ENCODE measurements around the gene MLPH. TPM values are rescaled to one million over a fixed set of nuclear protein-coding genes. Genes with fewer than 3 reads are reported as not detected.

The MLPH gene
- total RNA-seq, 4 donors from 2014 or later: 1.8 to 13.8 (median 10.8) TPM

DNA sequence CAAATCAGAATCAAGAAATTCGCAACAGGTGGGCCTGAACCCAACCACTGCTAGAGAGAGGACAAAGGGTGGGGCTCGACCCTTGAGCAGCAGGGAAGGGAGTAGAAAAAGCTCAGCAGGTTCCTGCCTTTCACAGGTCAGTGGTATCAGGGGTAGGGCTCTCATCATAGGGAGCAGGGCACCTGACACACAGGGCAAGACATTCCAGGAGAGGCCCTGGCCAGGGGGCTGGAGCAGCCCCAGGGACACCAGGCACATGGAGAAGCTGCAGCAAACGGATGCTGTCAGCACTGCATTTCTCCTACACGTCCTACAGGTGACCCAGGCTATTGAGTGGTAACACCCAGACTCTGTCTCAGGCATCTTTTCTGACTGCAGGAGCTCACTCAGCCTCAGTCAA lies 17.2 kb upstream of the MLPH start:
- Histone ChIP-seq H3K27ac (no peak overlapping the region), H3K36me3 (no peaks in the 10 kb centered on the region), H3K4me1 (peaks cover 0 to 31% (median 10%) of the 10 kb centered on the region in 3 donors), H3K27me3 (no peaks in the 10 kb centered on the region), H3K9me3 (no peaks in the 10 kb centered on the region), H3K4me3 (no peak overlapping the region)
- WGBS, 2 donors (ENCODE audit: low coverage in 1 of 2): 100% methylated on average over 1 to 2 of the region's 4 CpGs
- TF ChIP-seq, protein P1, sequence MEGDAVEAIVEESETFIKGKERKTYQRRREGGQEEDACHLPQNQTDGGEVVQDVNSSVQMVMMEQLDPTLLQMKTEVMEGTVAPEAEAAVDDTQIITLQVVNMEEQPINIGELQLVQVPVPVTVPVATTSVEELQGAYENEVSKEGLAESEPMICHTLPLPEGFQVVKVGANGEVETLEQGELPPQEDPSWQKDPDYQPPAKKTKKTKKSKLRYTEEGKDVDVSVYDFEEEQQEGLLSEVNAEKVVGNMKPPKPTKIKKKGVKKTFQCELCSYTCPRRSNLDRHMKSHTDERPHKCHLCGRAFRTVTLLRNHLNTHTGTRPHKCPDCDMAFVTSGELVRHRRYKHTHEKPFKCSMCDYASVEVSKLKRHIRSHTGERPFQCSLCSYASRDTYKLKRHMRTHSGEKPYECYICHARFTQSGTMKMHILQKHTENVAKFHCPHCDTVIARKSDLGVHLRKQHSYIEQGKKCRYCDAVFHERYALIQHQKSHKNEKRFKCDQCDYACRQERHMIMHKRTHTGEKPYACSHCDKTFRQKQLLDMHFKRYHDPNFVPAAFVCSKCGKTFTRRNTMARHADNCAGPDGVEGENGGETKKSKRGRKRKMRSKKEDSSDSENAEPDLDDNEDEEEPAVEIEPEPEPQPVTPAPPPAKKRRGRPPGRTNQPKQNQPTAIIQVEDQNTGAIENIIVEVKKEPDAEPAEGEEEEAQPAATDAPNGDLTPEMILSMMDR (IDR thresholded peaks at IDR 0.05): no peak
- TF ChIP-seq POLR2A (IDR thresholded peaks at IDR 0.05) (no peak), POLR2AphosphoS5 (IDR thresholded peaks at IDR 0.05) (no peak), EP300 (IDR thresholded peaks at IDR 0.05) (no peak)
- ATAC-seq: no peak

DNA sequence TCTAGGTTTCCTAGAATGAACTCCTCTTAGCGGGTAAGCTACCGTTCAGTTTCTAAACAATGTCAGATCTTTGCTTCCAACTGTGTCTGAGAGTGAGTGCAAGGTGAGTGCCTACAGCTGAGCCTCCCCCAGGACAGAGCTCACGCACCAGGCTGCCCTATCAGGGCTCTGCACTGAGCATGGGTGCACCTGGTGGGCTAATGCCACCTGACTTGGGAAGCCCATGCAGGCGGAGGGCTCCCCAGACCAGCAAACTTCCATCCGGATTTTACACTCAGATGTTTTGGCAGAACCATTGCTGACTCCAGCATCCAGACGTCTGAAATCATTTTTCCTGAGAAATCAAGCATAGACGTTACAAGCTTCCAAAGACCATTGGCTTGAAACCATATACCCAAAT lies 16.1 kb upstream of the MLPH start:
- WGBS, 2 donors (ENCODE audit: low coverage in 1 of 2): 86 to 94% methylated on average over 2 to 7 of the region's 7 CpGs
- no peak for ATAC-seq
- Histone ChIP-seq H3K4me3 (no peak overlapping the region), H3K9me3 (no peaks in the 10 kb centered on the region), H3K36me3 (no peaks in the 10 kb centered on the region), H3K27me3 (no peaks in the 10 kb centered on the region), H3K27ac (no peak overlapping the region), H3K4me1 (peaks cover 0 to 38% (median 10%) of the 10 kb centered on the region in 3 donors)
- no peak for TF ChIP-seq POLR2A (IDR thresholded peaks at IDR 0.05)
- TF ChIP-seq, protein P1 (IDR thresholded peaks at IDR 0.05): no peak
- TF ChIP-seq EP300 (IDR thresholded peaks at IDR 0.05): no peak
- TF ChIP-seq POLR2AphosphoS5 (IDR thresholded peaks at IDR 0.05): no peak

DNA sequence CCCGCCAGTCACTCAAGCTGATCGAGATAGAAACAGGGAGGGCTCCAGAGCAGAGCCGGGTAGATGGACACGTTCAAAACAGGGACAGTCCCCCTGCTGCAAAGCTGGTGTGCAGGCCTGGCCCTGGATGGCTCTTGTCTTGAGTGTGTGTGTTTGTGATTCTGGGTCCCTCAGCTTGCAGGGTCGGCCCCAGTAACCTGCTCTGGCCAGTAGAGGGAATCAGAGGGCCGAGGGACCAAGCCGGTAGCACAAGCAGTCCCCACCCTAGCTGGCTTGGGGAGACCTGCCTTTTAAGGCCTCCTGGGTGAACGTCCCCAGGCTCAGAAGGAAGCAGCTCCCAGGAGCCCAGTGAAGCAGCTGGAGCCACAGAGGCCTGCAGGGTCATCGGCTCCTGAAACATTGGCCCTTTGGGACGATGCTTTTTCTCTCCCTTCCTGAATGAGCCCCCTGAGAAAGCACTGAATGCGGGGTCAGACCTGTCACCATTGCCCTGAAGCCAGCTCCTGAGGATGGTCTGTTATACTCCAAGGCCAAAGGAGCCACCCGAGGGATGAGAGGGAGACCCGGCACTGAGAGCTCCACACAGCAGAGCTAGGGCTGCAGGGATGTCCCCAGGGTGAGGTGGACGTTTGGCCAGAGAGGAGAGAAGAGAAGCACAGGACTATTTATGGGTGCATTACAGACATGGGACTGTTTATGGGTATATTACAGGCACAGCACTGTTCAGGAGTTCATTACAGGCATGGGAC lies 15.4 kb upstream of the MLPH start:
- H3K9me3 ChIP-seq: no peaks in the 10 kb centered on the region
- no peaks in the 10 kb centered on the region for H3K27me3 ChIP-seq
- H3K4me1 ChIP-seq: peaks cover 0 to 44% (median 10%) of the 10 kb centered on the region in 3 donors
- 58 to 67% methylated on average over 4 to 7 of the region's 14 CpGs for WGBS, 2 donors (ENCODE audit: low coverage in 1 of 2)
- H3K36me3 ChIP-seq: no peaks in the 10 kb centered on the region
- ATAC-seq: peak; percentile 47
- no peak for TF ChIP-seq POLR2A (IDR thresholded peaks at IDR 0.05)
- TF ChIP-seq, protein P1 (IDR thresholded peaks at IDR 0.05): peak; percentile 13 to 76 (median 46)
- H3K4me3 ChIP-seq: no peak overlapping the region
- H3K27ac ChIP-seq: peak overlapping the region in 3 of 4 donors; percentile 15 to 94 (median 39)

DNA sequence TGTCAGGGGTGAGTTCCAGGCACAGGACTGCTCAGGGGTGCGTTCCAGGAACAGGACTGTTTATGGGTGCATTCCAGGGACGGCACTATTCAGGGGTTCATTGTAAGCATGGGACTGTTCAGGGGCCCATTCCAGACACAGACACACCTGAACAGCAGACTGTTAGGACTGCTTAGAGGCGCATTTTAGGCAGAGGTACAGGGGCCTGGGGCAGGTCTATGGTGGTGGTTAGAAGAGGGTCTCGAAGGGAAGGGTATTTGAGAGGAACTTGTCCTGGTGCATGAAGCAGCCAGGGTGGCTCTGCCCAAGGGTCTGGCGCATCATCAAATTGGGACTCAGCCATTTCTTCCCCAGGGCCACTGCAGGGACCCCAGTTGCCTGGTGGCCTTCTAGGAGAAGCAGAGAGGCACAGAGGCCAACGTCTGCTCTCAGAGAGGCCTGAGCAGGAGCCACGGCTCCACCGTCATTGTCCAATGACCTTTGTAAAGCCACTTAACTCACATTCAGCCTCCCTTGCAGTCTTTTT lies 14.8 kb upstream of the MLPH start:
- Histone ChIP-seq H3K9me3 (no peaks in the 10 kb centered on the region), H3K27ac (peak overlapping the region in 3 of 4 donors; percentile 15 to 94 (median 39)), H3K27me3 (no peaks in the 10 kb centered on the region), H3K4me3 (no peak overlapping the region), H3K36me3 (no peaks in the 10 kb centered on the region), H3K4me1 (peaks cover 0 to 44% (median 10%) of the 10 kb centered on the region in 3 donors)
- no peak for TF ChIP-seq POLR2A (IDR thresholded peaks at IDR 0.05)
- TF ChIP-seq POLR2AphosphoS5 (IDR thresholded peaks at IDR 0.05): no peak
- TF ChIP-seq, protein P1 (IDR thresholded peaks at IDR 0.05): no peak
- TF ChIP-seq EP300 (IDR thresholded peaks at IDR 0.05): no peak
- 90% methylated on average over 5 to 7 of the region's 8 CpGs for WGBS, 2 donors (ENCODE audit: low coverage in 1 of 2)
- ATAC-seq: no peak
